ENCODE measurements around the gene ABCB4.

Gene ABCB4

GRCh38 chr7:87445897-87446296 is 29.6 kb downstream of the ABCB4 start:
- Histone ChIP-seq H3K79me2 (no peaks in the 10 kb centered on the region), H3K4me1 (no peaks in the 10 kb centered on the region), H3K27me3 (ENCODE audit: control insufficient read depth, insufficient read depth, low read length) (no peaks in the 10 kb centered on the region), H3K4me3 (ENCODE audit: low read depth, low read length) (no peak overlapping the region), H3K27ac (no peak overlapping the region), H3K9me3 (ENCODE audit: control insufficient read depth, low read length) (no peaks in the 10 kb centered on the region), H3K36me3 (ENCODE audit: control insufficient read depth, insufficient read depth, low read length) (no peaks in the 10 kb centered on the region), H3K4me2 (ENCODE audit: low read length) (no peak overlapping the region), H2AFZ (no peak overlapping the region), H3K9ac (no peak overlapping the region)
- no peak for TF ChIP-seq CTCF (IDR thresholded peaks at IDR 0.05)

- no peaks in the 10 kb centered on the region for H3K9me3 ChIP-seq (ENCODE audit: control insufficient read depth, low read length)
These were observed 39.9 kb downstream of the ABCB4 start for GRCh38 chr7:87435546-87435945.

DNA sequence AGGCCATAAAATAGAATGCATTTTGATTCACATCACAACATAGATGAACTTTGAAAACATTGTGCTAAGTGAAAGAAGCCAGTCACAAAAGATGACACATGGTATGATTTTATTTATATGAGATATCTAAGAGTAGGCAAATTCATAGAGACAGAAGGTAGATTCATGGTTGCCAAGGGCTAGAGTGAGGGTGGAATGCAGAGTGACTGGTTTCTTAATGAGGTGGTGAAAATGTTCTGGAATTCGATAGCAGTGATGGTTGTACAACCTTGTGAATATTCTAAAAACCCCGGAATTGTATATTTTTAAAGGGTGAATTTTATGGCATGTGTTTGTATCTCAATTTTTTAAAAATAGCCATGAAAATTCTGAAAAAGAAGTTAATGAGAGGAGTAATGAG is 42.9 kb downstream of the ABCB4 start:
- H3K36me3 ChIP-seq (ENCODE audit: control insufficient read depth, insufficient read depth, low read length) = no peaks in the 10 kb centered on the region
- no peak overlapping the region for H3K9ac ChIP-seq
- H3K9me3 ChIP-seq (ENCODE audit: control insufficient read depth, low read length) = no peaks in the 10 kb centered on the region
- H3K4me1 ChIP-seq = no peaks in the 10 kb centered on the region
- H2AFZ ChIP-seq = no peak overlapping the region
- TF ChIP-seq CTCF (IDR thresholded peaks at IDR 0.05) = no peak
- no peaks in the 10 kb centered on the region for H3K27me3 ChIP-seq (ENCODE audit: control insufficient read depth, insufficient read depth, low read length)
- H3K27ac ChIP-seq = no peak overlapping the region
- H3K4me2 ChIP-seq (ENCODE audit: low read length) = no peak overlapping the region
- H3K79me2 ChIP-seq = no peaks in the 10 kb centered on the region
- H3K4me3 ChIP-seq (ENCODE audit: low read depth, low read length) = no peak overlapping the region

More at GRCh38 chr7:87435546-87435945, 39.9 kb downstream of the ABCB4 start:
- H3K27ac ChIP-seq = no peak overlapping the region
- H3K4me3 ChIP-seq (ENCODE audit: low read depth, low read length) = no peak overlapping the region
- H3K36me3 ChIP-seq (ENCODE audit: control insufficient read depth, insufficient read depth, low read length) = no peaks in the 10 kb centered on the region
- H3K27me3 ChIP-seq (ENCODE audit: control insufficient read depth, insufficient read depth, low read length) = no peaks in the 10 kb centered on the region
- H2AFZ ChIP-seq = no peak overlapping the region
- no peak overlapping the region for H3K4me2 ChIP-seq (ENCODE audit: low read length)
- no peak overlapping the region for H3K9ac ChIP-seq
- H3K79me2 ChIP-seq = no peaks in the 10 kb centered on the region
- TF ChIP-seq CTCF (IDR thresholded peaks at IDR 0.05) = no peak
- H3K4me1 ChIP-seq = no peaks in the 10 kb centered on the region

DNA sequence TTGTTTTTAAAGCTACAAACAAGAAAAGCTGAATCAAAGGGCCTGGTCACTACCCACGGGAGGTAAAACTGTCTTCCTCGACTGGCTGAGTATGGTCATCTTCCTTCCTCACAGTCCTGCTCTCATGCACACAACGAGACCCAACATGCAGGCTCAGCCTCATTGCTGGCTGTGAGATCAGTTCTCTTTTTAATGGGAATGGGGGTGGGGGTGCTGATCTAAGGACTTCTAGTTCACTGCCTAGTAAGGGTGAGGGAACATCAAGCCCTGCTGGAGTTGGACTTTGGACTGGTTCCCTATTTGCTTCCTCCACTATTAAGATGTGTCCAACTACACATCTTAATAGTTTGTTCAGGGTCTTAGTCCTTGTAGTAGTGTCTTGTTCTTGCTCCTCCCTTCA is 48.2 kb downstream of the ABCB4 start:
- no peaks in the 10 kb centered on the region for H3K27me3 ChIP-seq (ENCODE audit: control insufficient read depth, insufficient read depth, low read length)
- H3K4me3 ChIP-seq (ENCODE audit: low read depth, low read length) = no peak overlapping the region
- H3K27ac ChIP-seq = no peak overlapping the region
- no peak overlapping the region for H3K9ac ChIP-seq
- H3K4me2 ChIP-seq (ENCODE audit: low read length) = no peak overlapping the region
- no peaks in the 10 kb centered on the region for H3K4me1 ChIP-seq
- H3K36me3 ChIP-seq (ENCODE audit: control insufficient read depth, insufficient read depth, low read length) = no peaks in the 10 kb centered on the region
- no peaks in the 10 kb centered on the region for H3K9me3 ChIP-seq (ENCODE audit: control insufficient read depth, low read length)
- no peak for TF ChIP-seq CTCF (IDR thresholded peaks at IDR 0.05)
- H2AFZ ChIP-seq = no peak overlapping the region
- no peaks in the 10 kb centered on the region for H3K79me2 ChIP-seq

DNA sequence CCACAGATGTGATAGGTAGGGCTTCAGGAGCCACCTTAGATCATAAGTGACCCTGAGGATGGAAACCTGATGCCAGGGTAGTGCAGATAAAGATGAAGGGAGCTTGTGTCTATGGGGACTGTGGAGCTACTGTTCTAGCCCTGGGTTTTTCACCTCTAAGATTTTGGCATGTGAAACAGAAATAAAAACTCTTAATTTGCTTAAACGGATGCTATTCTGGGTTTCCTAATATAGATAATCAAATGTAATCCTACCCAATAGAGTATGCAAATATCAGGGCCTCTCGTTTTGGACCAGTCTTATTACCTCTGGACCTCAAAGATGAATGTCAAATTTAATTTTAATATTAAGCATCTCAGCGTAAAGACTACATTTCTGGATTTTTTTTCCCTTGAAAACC is 49.3 kb downstream of the ABCB4 start:
- no peaks in the 10 kb centered on the region for H3K36me3 ChIP-seq (ENCODE audit: control insufficient read depth, insufficient read depth, low read length)

More for the DNA sequence above, 49.3 kb downstream of the ABCB4 start:
- H3K9me3 ChIP-seq (ENCODE audit: control insufficient read depth, low read length) = no peaks in the 10 kb centered on the region
- no peak overlapping the region for H3K27ac ChIP-seq
- no peaks in the 10 kb centered on the region for H3K79me2 ChIP-seq
- H3K4me3 ChIP-seq (ENCODE audit: low read depth, low read length) = no peak overlapping the region
- no peak overlapping the region for H2AFZ ChIP-seq
- H3K27me3 ChIP-seq (ENCODE audit: control insufficient read depth, insufficient read depth, low read length) = no peaks in the 10 kb centered on the region
- no peak overlapping the region for H3K4me2 ChIP-seq (ENCODE audit: low read length)
- H3K9ac ChIP-seq = no peak overlapping the region
- no peak for TF ChIP-seq CTCF (IDR thresholded peaks at IDR 0.05)
- H3K4me1 ChIP-seq = no peaks in the 10 kb centered on the region

All from parathyroid adenoma (tissue), 2 donors.